DND-41 (cell line): Measurements from ENCODE around the gene ZNF514.

ENCODE experiments used
- ATAC-seq: fragments of 200-7000 bp; cut with Tn5 transposase; 3 replicates; pipeline ENCODE4 v1.9.1; 2021; ENCODE audit warnings: low read depth; ENCODE audit not compliant: insufficient read depth
- DNase-seq: peaks from one replicate; pipeline ENCODE4 v3.0.0-alpha.2; 2020
- H2AFZ ChIP-seq: 2 replicates; pipeline ENCODE4 v1.6.0; 2012; ENCODE audit warnings: low read depth, low read length
- H3K27ac ChIP-seq: 2 replicates; pipeline ENCODE4 v1.5.1; 2012; ENCODE audit warnings: low read length, inconsistent platforms
- H3K27me3 ChIP-seq: fragments of 200-600 bp; sonication (generic); 2 replicates; pipeline ENCODE4 v1.6.0; 2012; ENCODE audit warnings: low read length, mild to moderate bottlenecking, inconsistent platforms; ENCODE audit not compliant: insufficient read depth, poor library complexity
- H3K36me3 ChIP-seq: 2 replicates; pipeline ENCODE4 v1.5.1; 2012; ENCODE audit warnings: low read length, inconsistent platforms; ENCODE audit not compliant: insufficient read depth
- H3K4me1 ChIP-seq: 2 replicates; pipeline ENCODE4 v1.5.1; 2012; ENCODE audit warnings: mild to moderate bottlenecking, low read length; ENCODE audit not compliant: insufficient read depth
- H3K4me2 ChIP-seq: 2 replicates; pipeline ENCODE4 v1.6.0; 2012; ENCODE audit warnings: mild to moderate bottlenecking, moderate library complexity, low read length, inconsistent platforms; ENCODE audit not compliant: insufficient read depth
- H3K4me3 ChIP-seq, 2 experiments: fragments of 200-600 bp in 1 of 2; shearing (Covaris generic) in 1 of 2; 2 replicates each; pipeline ENCODE4 v1.5.1; 2012 to 2016; ENCODE audit warnings: inconsistent platforms in 2 of 2, low read length in 2 of 2, mild to moderate bottlenecking in 2 of 2, low read depth in 1 of 2, moderate library complexity in 1 of 2
- H3K79me2 ChIP-seq: 2 replicates; pipeline ENCODE4 v1.6.0; 2012; ENCODE audit warnings: low read length, inconsistent platforms; ENCODE audit not compliant: insufficient read depth
- H3K9ac ChIP-seq: 2 replicates; pipeline ENCODE4 v1.6.0; 2012; ENCODE audit warnings: low read depth, mild to moderate bottlenecking, inconsistent platforms, low read length, moderate library complexity
- H3K9me3 ChIP-seq: 2 replicates; pipeline ENCODE4 v1.5.1; 2012; ENCODE audit warnings: low read length, moderate library complexity, mild to moderate bottlenecking, inconsistent platforms; ENCODE audit not compliant: insufficient read depth, severe bottlenecking
- H4K20me1 ChIP-seq: 2 replicates; pipeline ENCODE4 v1.6.0; 2012; ENCODE audit warnings: low read length; ENCODE audit not compliant: insufficient read depth
- CTCF ChIP-seq: IDR thresholded peaks from 2 replicates; pipeline ENCODE4 v1.5.1; 2012; ENCODE audit warnings: borderline replicate concordance, low read length, moderate library complexity, mild to moderate bottlenecking; ENCODE audit not compliant: poor library complexity, severe bottlenecking; ENCODE audit errors: extremely low read depth
- EZH2 ChIP-seq: IDR thresholded peaks from 3 replicates; pipeline ENCODE4 v1.6.1; 2012; ENCODE audit warnings: borderline replicate concordance, low read depth, mild to moderate bottlenecking, moderate library complexity, low read length, inconsistent platforms; ENCODE audit not compliant: severe bottlenecking

ZNF514 gene

DNA sequence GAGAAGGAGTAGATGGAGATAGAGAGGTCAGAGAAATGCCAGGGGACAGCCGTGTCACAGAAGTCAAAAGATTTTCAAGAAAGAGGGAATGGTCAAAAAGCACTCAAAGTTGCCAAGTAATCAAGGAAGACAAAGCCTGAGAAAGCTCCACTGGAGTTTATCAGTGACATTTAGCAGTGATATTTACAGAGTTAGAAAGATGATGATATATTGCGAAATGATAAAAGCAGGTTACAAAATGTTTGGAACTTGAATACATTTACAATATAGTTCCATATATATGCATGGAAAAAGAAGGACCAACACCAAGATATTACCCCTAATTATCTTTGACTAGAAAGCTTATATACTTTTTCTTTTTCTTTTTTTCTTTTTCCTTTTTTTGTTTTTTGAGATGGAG, 26.3 kb upstream of the ZNF514 start:
- no peak for TF ChIP-seq EZH2
- TF ChIP-seq CTCF, result no peak
- ATAC-seq, result no peak

GRCh38 chr2:95185197-95185596, 25.5 kb upstream of the ZNF514 start:
- Histone ChIP-seq H3K9me3 (no peaks in the 10 kb centered on the region), H3K4me3 (no peak overlapping the region), H4K20me1 (no peaks in the 10 kb centered on the region), H3K27me3 (no peaks in the 10 kb centered on the region), H3K79me2 (no peaks in the 10 kb centered on the region), H2AFZ (no peak overlapping the region), H3K4me2 (no peak overlapping the region), H3K4me1 (no peaks in the 10 kb centered on the region), H3K9ac (no peak overlapping the region), H3K27ac (no peak overlapping the region), H3K36me3 (peaks cover 28% of the 10 kb centered on the region)
- TF ChIP-seq CTCF (no peak), EZH2 (no peak)
- ATAC-seq, result no peak
- no peak for DNase-seq

More for the DNA sequence above, 26.3 kb upstream of the ZNF514 start:
- Histone ChIP-seq H3K36me3 (peaks cover 21% of the 10 kb centered on the region), H3K27me3 (no peaks in the 10 kb centered on the region), H3K4me2 (no peak overlapping the region), H2AFZ (no peak overlapping the region), H3K27ac (no peak overlapping the region), H3K9me3 (no peaks in the 10 kb centered on the region), H3K4me3 (no peak overlapping the region), H3K9ac (no peak overlapping the region), H3K79me2 (no peaks in the 10 kb centered on the region), H3K4me1 (no peaks in the 10 kb centered on the region), H4K20me1 (no peaks in the 10 kb centered on the region)
- DNase-seq, result no peak

GRCh38 chr2:95181774-95182173, 22.1 kb upstream of the ZNF514 start:
- no peak overlapping the region for H3K4me3 ChIP-seq
- peaks cover 41% of the 10 kb centered on the region for H3K36me3 ChIP-seq
- no peak for TF ChIP-seq EZH2
- TF ChIP-seq CTCF, result no peak
- no peaks in the 10 kb centered on the region for H4K20me1 ChIP-seq
- no peak overlapping the region for H3K4me2 ChIP-seq
- H3K9me3 ChIP-seq, result no peaks in the 10 kb centered on the region
- H3K27ac ChIP-seq, result no peak overlapping the region
- H3K9ac ChIP-seq, result no peak overlapping the region
- H2AFZ ChIP-seq, result no peak overlapping the region
- no peaks in the 10 kb centered on the region for H3K79me2 ChIP-seq
- H3K4me1 ChIP-seq, result no peaks in the 10 kb centered on the region
- no peak for DNase-seq
- ATAC-seq, result no peak
- H3K27me3 ChIP-seq, result no peaks in the 10 kb centered on the region

DNA sequence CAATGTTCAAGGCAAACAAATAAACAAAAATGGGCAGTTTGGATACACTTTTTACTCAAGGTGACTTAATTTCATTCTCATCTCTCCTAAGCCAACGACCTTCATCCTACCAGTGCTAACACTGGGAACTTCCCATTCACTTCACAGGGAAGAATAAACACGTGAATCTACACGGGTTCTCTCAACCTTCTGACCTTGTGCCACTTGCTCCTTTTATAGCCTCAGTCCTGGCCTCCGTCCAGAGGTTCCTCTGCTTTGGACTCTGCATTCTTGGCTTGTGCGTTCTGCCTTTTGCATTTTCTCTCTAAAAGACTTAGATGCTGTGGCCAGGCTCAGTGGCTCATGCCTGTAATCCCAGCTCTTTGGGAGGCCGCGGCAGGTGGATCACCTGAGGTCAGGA, 19.8 kb upstream of the ZNF514 start:
- Histone ChIP-seq H3K4me2 (no peak overlapping the region), H3K79me2 (no peaks in the 10 kb centered on the region)
- ATAC-seq, result no peak

More for the DNA sequence above, 19.8 kb upstream of the ZNF514 start:
- Histone ChIP-seq H3K4me3 (no peak overlapping the region), H3K4me1 (no peaks in the 10 kb centered on the region), H3K27ac (no peak overlapping the region), H3K36me3 (peaks cover 41% of the 10 kb centered on the region), H3K9ac (no peak overlapping the region), H2AFZ (no peak overlapping the region), H3K9me3 (no peaks in the 10 kb centered on the region), H4K20me1 (no peaks in the 10 kb centered on the region), H3K27me3 (no peaks in the 10 kb centered on the region)
- DNase-seq, result no peak
- TF ChIP-seq CTCF, result no peak
- no peak for TF ChIP-seq EZH2
